ENCODE results near the gene FUT8. TPM values are rescaled to one million over a fixed set of nuclear protein-coding genes. Genes with fewer than 3 reads are reported as not detected.

Gene FUT8
- total RNA-seq, 1 donor from 2014 or later = 3.8 TPM

- ATAC-seq = no peak
- DNase-seq (ENCODE audit: low spot score) = no peak
Observed at GRCh38 chr14:65550779-65551643, 138.5 kb downstream of the FUT8 start.

DNA sequence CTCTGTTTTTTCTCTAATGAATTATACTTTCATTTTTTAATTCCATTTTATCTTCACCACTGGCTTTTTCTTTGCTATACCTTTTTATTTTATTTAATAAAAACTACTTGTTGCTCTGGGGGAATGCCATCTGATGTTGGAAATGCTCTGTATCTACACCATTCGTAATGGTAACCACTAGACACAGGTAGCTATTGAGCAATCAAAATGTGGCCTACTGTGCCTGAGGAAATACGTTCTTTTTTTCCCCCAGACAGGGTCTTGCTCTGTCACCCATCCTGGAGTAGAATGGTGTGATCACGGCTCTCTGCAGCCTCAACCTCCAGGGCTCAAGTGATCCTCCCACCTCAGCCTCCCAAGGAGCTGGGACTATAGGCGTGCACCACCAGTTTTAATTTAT lies 140.2 kb downstream of the FUT8 start:
- no peak for ATAC-seq
- no peak for DNase-seq (ENCODE audit: low spot score)

DNA sequence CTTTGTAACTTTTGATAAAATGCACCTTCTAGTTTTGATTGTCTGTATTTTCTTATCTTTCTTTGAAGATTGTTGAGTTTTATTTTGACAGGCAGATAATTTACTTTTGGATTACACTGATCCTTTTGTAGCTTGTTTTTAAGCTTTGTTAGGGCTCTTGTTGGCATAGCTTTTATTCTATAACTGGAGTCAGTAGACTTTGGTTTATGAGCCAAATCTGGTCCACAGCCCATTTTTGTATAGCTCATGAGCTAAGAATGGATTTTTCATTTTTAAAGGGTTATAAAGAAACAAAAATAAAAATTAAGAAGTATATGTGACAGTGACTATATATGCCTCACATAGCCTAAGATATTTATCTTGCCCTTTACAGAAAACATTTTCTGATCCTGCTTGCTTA lies 142.3 kb downstream of the FUT8 start:
- no peak for DNase-seq (ENCODE audit: low spot score)
- ATAC-seq = no peak

- no peak for ATAC-seq
- DNase-seq (ENCODE audit: low spot score) = no peak
Observed at GRCh38 chr14:65555358-65555757, 142.8 kb downstream of the FUT8 start.

GRCh38 chr14:65558363-65558762 lies 145.8 kb downstream of the FUT8 start:
- DNase-seq (ENCODE audit: low spot score) = no peak
- no peak for ATAC-seq

DNA sequence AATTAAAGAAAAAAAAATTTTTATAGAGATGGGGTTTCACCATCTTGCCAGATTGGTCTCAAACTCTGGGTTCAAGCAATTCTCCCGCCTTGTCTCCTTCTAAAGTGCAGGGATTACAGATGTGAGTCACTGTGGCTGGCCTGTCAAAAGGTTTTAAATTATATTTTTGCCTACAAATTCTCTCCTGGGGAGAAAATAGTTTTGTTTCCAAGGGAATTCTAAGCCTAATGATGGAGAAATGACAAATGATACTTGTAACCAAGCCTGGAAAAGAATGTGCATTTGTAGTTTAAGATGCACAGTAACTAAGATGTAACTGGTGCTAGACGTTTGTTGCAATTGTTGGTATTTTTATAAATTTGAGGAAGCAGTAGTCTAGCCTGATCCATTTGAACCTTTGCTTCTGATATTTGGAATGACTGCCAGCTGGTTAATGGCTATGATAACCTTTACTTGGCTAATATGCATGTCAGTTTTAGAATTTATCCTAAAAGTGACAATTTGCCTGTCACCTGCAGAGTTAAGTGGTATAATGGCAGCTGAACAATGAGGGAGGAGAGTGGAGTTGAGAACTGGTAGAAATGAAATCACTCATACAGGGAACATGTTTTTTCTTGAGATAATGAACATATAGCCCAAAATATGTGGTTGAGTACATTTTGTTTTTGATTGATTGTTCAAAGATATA lies 148.0 kb downstream of the FUT8 start:
- ATAC-seq = no peak

GRCh38 chr14:65564370-65564769 lies 151.8 kb downstream of the FUT8 start:
- ATAC-seq (no peak), DNase-seq (ENCODE audit: low spot score) (no peak)

More for the DNA sequence above, 148.0 kb downstream of the FUT8 start:
- no peak for DNase-seq (ENCODE audit: low spot score)

DNA sequence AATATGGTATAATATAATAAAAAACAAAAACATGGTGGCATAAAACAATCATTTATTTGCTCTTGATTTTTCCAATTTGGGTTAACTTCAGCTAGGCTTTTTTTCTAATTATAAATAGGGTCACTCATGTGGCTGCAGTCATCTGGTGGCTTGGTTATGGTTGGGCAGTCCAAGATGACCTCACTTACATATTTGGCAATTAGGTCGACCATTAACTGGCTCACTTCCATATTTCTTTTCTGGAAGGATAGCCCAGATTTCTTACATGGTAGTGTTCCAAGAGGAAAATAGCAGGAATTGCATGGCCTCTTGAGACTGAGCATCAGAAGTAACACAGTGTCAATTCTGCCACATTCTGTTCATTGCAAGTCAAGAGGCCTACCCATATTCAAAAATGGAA lies 153.4 kb downstream of the FUT8 start:
- no peak for ATAC-seq

DNA sequence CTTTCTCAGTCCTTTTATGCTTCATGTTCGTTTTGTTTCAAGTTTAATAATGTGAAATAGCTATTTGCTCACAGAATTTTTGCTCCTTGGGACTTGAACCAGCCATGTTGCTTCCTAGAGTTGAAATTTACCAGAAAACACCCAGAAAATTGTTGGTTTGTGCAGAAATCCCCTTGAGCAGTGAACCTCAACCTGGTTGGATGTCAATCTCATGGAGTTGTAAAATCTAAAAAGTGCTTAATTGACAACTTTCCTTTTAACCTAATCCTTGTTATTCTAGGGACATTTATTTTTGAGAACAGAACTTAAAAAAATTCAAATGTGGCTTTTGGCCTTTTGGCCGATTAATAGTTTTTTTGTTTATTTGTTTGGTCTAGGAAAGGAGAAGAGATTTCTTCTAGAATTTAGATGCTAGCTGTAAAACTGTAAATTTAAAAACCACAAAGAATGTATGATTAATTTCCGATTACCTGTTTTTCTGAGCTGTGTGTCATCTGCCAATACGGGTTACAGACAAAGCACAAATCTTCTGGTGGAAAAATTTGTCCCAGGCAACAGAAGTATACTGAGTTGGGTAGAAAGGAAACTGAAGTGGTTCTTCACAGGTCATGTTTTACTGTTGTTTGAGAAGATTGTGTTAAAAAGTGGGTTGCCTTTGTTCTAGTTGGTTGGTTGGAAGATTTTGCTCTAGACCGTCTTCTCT lies 154.4 kb downstream of the FUT8 start:
- DNase-seq (ENCODE audit: low spot score) (no peak), ATAC-seq (no peak)

More for the DNA sequence above, 153.4 kb downstream of the FUT8 start:
- DNase-seq (ENCODE audit: low spot score) = no peak

- no peak for DNase-seq (ENCODE audit: low spot score)
- no peak for ATAC-seq
Observed at GRCh38 chr14:65574611-65575010, 162.1 kb downstream of the FUT8 start.

DNA sequence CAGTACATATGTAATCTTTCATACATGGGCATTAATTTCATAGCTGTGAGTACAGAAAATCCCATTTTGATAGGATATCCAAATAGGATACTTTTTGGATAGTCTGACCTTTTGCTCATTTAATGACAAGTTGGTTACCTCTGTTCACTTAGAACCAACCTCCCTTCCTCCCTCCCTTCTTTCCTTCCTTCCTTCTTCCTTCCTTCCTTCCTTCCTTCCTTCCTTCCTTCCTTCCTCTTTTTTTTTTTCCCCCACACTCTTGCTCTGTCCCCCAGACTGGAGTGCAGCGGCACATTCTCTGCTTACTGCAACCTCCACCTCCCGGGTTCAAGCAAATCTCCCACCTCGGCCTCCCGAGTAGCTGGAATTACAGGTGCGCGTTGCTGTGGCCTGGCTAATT lies 162.9 kb downstream of the FUT8 start:
- DNase-seq (ENCODE audit: low spot score) (no peak), ATAC-seq (no peak)

GRCh38 chr14:65580973-65581372 lies 168.4 kb downstream of the FUT8 start:
- DNase-seq (ENCODE audit: low spot score) (no peak), ATAC-seq (no peak)

DNA sequence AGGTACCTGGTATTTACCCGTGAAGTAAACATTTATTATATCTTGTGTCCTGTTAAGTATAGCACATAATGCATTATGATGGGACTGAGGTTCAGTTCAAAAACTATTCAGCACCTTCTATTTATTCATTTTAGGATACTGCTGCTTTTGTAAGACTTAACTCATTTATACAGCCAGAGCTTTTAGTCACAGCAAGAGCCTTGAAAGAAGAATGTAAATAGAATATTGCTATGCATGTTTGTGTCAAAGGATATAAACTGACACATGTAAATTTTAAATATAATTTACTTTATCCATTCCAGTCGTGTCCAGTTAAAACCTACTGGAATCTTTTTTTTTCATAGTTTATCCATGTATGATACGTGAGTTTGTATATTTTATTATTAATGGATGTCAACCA lies 168.8 kb downstream of the FUT8 start:
- DNase-seq (ENCODE audit: low spot score) (no peak), ATAC-seq (no peak)

DNA sequence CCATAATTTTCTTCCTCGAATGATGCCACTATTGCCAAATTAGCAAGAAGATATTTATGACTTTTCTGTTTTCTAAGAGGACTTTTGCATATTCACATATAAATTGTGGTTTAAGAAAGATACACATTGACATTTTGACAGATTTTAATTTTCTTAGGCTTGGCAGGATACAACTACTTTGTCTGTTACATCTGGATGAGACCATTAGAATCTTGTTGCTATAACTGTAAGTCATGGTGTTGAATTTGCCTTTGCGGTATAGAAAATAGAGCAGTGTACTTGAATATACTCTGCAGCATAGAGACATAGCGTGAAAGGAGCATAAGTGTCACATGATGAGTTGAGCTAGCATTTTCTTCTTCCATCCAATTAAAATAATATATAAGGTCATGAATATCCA lies 169.3 kb downstream of the FUT8 start:
- ATAC-seq = no peak
- no peak for DNase-seq (ENCODE audit: low spot score)

DNA sequence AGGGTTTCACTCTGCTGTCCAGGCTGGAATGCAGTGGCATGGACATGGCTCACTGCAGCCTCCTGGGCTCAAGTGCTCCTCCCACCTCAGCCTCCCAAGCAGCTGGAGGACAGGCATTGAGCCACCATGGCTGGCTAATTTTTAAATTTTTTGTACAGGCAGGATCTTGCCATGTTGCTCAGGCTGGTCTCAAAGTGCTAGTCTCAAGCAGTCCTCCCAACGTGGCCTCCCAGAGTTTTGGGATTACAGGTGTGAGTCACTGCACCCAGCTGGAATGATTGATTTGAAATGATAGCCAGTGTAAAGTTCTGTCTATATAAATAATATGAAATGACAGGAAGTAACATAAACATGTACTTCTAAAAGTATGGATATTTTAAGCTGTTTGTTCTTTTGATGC lies 172.7 kb downstream of the FUT8 start:
- ATAC-seq = no peak
- no peak for DNase-seq (ENCODE audit: low spot score)

- ATAC-seq = no peak
- DNase-seq (ENCODE audit: low spot score) = no peak
Observed at GRCh38 chr14:65588426-65589140, 176.1 kb downstream of the FUT8 start.

DNA sequence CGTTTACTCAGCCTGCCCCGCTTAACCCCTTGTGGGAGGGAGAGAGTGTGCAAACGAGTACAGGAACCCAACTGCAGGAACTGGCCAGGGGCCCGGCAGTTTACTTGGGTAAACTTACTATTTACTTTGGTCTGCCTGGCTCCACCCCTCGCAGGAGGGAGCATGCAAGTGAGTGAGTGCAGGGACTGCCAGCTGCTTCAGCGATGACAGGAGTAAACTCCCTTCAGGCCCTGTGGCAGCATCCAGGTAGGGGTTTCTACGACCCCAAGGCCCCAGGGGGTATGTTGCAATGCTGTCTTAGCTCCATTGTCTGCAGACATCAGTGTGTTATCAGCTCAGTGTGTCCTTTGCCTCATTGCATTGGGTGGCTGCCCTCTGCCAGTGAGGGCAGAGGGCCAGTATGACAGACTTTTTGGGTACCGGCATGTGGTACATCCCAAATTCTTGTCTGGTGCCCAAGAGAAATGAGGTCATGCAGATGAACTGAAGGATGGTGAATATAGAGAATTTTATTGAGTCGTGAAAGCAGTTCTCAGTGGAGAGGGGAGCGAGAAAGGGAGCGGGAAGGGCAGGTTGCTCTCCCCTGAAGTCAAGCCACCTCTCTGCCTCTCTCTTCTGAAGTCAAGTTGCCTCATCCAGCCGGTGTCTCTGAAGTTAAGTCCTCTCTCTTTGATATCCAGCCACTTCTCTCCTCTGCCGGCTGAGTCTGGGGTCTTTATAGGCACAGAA lies 181.8 kb downstream of the FUT8 start:
- DNase-seq (ENCODE audit: low spot score) = peak; percentile 64
- ATAC-seq = peak; percentile 99

DNA sequence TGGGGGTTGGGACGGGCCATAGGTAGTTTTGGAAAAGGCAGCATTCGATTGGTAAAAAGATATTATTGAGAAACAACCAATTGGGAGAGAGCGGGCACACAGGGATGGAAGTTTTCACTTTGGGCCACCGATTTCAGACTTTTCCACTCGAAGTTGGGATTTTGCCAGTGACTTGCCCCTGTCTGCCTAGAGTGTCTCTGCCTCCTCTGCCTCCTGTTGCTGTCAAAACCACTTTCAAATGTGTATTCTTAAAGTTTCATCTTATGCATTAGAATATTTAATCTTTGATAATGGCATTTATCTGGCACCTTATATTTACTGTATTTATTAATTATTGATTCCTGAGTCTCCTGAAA lies 182.3 kb downstream of the FUT8 start:
- ATAC-seq = no peak
- DNase-seq (ENCODE audit: low spot score) = no peak

DNA sequence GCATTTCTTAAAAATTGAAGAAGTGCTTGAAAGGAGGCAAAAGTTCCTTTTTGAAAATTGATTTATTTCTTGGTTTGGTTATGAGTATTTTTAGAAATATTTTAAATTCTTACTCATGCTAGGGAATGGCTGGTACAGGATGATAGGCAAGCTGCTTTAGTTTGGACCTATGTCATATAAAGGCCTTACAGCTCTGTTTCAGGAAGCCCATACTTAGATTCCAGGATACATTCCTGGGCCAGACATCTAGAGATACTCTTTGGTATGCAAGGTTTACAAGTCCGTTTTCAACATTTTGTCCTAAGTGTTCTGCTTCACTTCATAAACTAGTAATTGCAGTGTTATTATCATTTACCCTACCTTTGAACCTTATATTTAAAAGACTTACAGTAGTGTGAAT lies 186.8 kb downstream of the FUT8 start:
- DNase-seq (ENCODE audit: low spot score) = no peak
- ATAC-seq = no peak

DNA sequence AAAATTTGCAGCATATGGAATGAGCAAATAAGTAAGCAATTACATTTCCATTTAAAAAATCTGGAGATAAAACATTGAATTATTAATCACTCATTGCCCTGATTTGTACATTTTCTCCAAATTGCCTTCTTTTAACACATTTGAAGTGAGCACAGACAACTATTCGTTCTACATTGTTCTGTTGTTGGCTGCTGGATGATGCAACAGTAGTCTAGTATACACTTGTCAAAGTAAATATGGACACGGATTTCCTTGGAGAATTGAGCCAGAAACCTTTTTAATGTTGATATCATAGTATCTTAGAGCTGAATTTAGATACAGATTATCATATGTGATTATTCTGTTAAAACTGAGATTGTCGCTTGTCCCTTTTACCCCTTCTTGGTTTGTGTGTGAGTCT lies 188.2 kb downstream of the FUT8 start:
- ATAC-seq (no peak), DNase-seq (ENCODE audit: low spot score) (no peak)

DNA sequence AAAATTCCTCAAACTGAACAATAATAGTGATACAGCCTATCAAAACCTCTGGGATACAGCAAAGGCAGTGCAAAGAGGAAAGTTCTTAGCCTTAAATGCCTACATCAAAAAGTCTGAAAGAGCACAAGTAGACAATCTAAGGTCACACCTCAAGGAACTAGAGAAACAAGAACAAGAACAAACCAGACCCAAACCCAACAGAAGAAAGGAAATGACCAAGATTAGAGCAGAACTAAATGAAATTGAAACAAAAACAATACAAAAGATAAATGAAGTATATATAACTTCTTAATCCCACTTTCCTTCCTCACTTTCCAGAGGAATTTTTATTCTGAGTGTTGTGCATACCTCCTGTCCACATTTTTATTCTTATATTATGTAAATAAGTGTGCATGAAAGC lies 192.0 kb downstream of the FUT8 start:
- no peak for DNase-seq (ENCODE audit: low spot score)
- ATAC-seq = no peak

Data from left lobe of liver (tissue), 2 donors.